ENCODE measurements around the gene NF2. TPM values are rescaled to one million over a fixed set of nuclear protein-coding genes. Genes with fewer than 3 reads are reported as not detected.

NF2 gene
- total and polyA plus RNA-seq, 10 of the 15 experiments (the other 5 are each of a cell fraction or from before 2014, with no cell fraction given): 2.2 to 49.8 (median 22.5) TPM

GRCh38 chr22:29729161-29729560 lies 125.7 kb downstream of the NF2 start:
- H3K27ac ChIP-seq (ENCODE audit: control insufficient read depth, insufficient read depth): no peak overlapping the region
- H3K4me2 ChIP-seq (ENCODE audit: control insufficient read depth, insufficient read depth): no peak overlapping the region
- RAD21 ChIA-PET (ENCODE audit: unreplicated experiment): no interaction called here
- CTCF ChIA-PET: no interaction called here
- H3K9me3 ChIP-seq (replicated peaks; ENCODE audit: control insufficient read depth, insufficient read depth, low read length): no peaks in the 10 kb centered on the region
- no peak overlapping the region for H3K4me3 ChIP-seq
- no peaks in the 10 kb centered on the region for H4K20me1 ChIP-seq (ENCODE audit: control insufficient read depth, insufficient read depth)
- ATAC-seq: no peak
- no peak for FAIRE-seq
- TF ChIP-seq IRF4 (IDR thresholded peaks at IDR 0.05; ENCODE audit: low read depth, low read length): no peak
- no peak for TF ChIP-seq SREBF2 (IDR thresholded peaks at IDR 0.05; ENCODE audit: low read length)
- TF ChIP-seq NR2C1 (IDR thresholded peaks at IDR 0.05): no peak
- no peak for TF ChIP-seq ZSCAN29 (IDR thresholded peaks at IDR 0.05)
- TF ChIP-seq GABPA (IDR thresholded peaks at IDR 0.05; ENCODE audit: low read depth): no peak
- no peak for TF ChIP-seq POU2F2 (IDR thresholded peaks at IDR 0.05; ENCODE audit: borderline replicate concordance, low read depth, low read length)
- no peak for TF ChIP-seq NKRF (conservative IDR thresholded peaks at IDR 0.05)
- TF ChIP-seq RB1 (IDR thresholded peaks at IDR 0.05; ENCODE audit: borderline replicate concordance): no peak
- peaks cover 3% of the 10 kb centered on the region; the same call in 1 of the 2 replicates for H3K4me1 ChIP-seq (ENCODE audit: control insufficient read depth, insufficient read depth, low read length)
- no peaks in the 10 kb centered on the region; a peak in 1 of 4 replicates for H3K36me3 ChIP-seq (ENCODE audit: control insufficient read depth in 2 of 2, insufficient read depth in 2 of 2, low read length in 1 of 2)
- no peak overlapping the region for H2AFZ ChIP-seq (ENCODE audit: control insufficient read depth, low read depth, low read length)
- no TSS peak for BruUV-seq (replicated peaks)
- in situ Hi-C loops (cut with MboI) (no loop called here), intact Hi-C loops (cut with micrococcal nuclease; ENCODE audit: unreplicated experiment) (loop anchor here (10.0 kb wide), 1 partner anchor 356 kb away; the partner anchor contains the start of gene HORMAD2)
- SMC1A ChIA-PET (ENCODE audit: uncharacterized antibody, unreplicated experiment): no interaction called here
- H3K79me2 ChIP-seq (ENCODE audit: control insufficient read depth, insufficient read depth, low read length): no peaks in the 10 kb centered on the region
- peaks cover 0 to 2% of the 10 kb centered on the region in 2 experiments; a peak in 1 of 4 replicates for H3K27me3 ChIP-seq (replicated peaks in 1 of 2; ENCODE audit: control insufficient read depth in 2 of 2, insufficient read depth in 2 of 2, low read length in 1 of 2)
- 86% methylated on average over 15 of the region's 20 CpGs for WGBS (ENCODE audit: insufficient coverage, insufficient replicate concordance, low lambda C conversion rate, missing lambda C conversion rate)
- POLR2A ChIA-PET: no interaction called here
- no peak for DNase-seq (ENCODE audit: low read depth, low spot score)
- H3K9ac ChIP-seq (ENCODE audit: control insufficient read depth, insufficient read depth, low read length): no peak overlapping the region

Measured in GM12878 (cell line).